C1 segment of cervical spinal cord (tissue), 14 donors: ENCODE results near the gene UNK.

Source experiments
- DNase-seq, 14 donors: peaks; one replicate each; lab custom pipeline; 2025; lab: John Stamatoyannopoulos, UW

The UNK gene, protein sequence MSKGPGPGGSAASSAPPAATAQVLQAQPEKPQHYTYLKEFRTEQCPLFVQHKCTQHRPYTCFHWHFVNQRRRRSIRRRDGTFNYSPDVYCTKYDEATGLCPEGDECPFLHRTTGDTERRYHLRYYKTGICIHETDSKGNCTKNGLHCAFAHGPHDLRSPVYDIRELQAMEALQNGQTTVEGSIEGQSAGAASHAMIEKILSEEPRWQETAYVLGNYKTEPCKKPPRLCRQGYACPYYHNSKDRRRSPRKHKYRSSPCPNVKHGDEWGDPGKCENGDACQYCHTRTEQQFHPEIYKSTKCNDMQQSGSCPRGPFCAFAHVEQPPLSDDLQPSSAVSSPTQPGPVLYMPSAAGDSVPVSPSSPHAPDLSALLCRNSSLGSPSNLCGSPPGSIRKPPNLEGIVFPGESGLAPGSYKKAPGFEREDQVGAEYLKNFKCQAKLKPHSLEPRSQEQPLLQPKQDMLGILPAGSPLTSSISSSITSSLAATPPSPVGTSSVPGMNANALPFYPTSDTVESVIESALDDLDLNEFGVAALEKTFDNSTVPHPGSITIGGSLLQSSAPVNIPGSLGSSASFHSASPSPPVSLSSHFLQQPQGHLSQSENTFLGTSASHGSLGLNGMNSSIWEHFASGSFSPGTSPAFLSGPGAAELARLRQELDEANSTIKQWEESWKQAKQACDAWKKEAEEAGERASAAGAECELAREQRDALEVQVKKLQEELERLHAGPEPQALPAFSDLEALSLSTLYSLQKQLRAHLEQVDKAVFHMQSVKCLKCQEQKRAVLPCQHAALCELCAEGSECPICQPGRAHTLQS

DNA sequence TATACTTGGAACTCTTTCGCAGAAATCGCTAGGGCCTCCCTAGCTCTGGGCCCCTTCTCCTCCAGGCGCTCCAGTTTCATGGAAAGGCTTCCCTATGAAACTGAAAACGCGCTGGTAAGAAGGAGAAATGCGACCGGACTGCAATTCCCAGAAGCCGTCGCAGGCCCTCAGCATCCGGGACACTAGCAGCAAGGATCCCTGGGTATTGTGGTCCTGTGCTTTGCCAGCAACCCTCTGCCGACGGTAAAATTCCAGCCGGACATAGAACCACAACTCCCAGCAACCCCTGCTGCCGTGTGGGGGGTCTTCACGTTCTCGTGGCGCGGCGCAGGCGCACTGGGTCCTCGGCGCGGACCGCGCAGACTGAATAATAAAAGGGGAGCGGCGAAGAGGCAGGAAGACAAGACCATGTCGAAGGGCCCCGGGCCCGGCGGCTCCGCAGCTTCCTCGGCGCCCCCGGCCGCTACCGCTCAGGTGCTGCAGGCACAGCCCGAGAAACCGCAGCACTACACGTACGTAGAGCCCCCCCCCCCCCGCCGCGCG, at the start of gene UNK:
Gene UNK (plus strand): TSS at position 334 of the 543 bp plus-strand sequence. CDS start 75 bp downstream, at position 409.
- DNase-seq, result peak; percentile 87 to 99 (median 98)

DNA sequence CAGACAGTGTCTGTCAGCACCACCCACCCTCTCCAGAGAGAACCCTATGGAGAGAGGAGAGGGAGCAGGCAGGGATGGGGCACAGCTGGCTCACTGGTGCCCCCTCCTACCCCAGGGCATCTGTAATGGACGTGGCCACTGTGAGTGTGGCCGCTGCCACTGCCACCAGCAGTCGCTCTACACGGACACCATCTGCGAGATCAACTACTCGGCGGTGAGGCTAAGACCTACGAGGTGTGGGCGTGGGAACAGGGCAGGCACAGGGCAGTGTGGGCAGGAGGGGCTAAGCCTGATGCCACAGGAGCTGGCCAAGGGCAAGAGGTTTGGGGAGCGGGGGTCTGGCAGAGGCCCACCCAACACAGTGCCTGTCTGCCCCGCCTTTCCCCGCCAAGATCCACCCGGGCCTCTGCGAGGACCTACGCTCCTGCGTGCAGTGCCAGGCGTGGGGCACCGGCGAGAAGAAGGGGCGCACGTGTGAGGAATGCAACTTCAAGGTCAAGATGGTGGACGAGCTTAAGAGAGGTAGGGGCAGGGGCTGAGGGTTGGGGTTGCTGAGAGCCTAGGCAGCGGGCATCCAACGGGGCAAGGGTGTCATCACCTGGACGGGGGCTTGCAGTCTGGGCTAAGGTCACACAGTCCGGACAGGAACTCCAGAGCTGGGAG, 48.3 kb upstream of the UNK start:
- no peak for DNase-seq

DNA sequence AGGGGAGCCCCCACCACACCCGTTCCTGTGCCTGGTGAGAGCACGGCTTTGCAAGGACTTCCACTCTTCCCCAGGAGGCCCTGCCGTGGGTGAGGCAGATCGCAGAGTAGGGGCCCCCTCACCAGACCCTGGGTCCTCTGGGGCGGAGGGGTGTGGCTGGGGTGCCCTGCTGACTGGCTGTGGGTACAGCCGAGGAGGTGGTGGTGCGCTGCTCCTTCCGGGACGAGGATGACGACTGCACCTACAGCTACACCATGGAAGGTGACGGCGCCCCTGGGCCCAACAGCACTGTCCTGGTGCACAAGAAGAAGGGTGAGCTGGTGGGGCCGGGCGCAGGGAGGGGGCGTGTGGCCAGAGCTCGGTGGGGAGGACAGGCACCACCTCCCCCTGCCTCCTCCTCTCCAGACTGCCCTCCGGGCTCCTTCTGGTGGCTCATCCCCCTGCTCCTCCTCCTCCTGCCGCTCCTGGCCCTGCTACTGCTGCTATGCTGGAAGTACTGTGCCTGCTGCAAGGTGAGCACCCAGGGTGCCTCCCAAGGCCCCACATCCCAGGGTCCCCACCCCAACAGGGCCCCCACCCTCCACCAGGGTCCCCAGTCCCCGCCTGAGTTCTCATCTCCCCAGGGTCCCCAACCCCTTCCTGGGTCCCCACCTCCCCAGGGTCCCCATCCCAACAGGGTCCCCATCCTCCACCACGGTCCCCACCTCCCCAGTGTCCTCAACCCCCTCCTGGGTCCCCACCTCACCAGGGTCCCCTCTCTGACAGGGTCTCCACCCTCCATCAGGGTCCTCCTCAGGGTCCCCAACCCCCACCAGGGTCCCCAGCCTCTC, 47.3 kb upstream of the UNK start:
- DNase-seq, result no peak

DNA sequence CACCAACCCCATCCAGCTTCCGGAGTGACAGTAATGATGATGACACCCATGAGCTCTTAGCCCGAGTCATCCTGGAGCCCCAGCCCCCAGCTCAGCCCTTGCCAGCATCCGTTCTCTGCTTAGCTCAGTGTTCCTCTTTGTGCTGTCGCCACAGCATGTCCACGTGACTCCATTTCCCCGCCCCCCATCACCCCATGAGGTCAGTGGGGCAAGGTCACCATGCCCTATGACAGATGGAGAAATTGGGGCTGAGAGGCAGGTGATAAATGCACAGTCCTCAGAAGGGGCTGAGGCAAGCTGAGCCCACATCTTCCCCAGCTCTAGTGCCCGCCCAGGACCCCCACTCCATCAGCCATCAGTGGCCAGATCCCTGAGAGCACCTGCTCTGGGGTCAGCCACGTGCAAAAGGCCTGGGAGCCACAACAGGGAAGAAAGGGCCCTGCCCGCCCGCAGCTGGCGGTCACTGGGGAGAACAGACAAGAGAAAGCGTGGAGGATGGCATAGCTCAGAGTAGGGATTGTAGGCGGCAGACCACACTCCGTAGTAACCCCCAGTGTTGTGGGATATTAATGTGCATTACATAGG, 46.3 kb upstream of the UNK start:
- DNase-seq, result peak in 5 of 14 donors; percentile 11 to 87 (median 36)

DNA sequence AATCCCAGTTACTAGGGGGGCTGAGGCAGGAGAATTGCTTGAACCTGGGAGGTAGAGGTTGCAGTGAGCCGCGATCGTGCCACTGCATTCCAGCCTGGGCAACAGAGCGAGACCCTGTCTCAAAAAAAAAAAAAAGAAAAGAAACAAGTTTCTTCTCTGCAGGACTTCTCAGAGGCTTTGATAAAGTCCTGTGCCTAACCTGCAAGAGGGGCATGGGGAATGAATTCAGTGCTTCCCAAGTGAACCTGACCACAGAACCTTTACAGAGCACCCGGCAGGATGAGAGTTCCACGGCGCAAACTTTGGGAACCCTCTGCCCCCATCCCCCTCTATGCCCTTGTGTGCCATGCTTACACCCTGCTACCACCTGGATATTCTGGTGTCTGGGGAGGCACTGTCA, 45.4 kb upstream of the UNK start:
- no peak for DNase-seq

DNA sequence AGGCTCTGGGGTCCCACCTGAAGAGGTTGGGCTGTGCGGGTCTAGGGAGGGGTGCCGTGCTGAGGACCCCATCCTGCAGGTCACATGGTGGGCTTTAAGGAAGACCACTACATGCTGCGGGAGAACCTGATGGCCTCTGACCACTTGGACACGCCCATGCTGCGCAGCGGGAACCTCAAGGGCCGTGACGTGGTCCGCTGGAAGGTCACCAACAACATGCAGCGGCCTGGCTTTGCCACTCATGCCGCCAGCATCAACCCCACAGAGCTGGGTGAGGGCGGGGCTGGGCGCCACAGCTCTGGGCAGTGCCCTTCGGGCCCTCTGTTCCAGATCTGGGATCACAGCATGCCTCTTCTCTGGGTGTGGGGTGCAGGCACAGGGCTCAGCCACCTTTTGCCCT, 44.8 kb upstream of the UNK start:
- no peak for DNase-seq

DNA sequence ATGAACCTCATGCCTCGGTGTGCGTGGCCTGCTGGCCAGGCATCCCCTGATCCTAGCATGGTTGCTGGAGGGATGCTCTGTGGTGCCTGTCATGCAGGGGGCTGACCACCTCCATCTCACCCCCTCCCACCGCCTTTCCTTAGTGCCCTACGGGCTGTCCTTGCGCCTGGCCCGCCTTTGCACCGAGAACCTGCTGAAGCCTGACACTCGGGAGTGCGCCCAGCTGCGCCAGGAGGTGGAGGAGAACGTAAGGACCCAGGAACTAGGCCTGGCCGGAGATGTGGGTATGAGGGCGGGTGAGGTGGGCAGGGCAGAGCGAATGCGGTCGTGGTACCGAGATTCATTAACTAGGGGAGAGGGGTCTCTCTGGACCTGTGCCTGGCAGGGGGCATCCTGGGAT, 44.4 kb upstream of the UNK start:
- no peak for DNase-seq

DNA sequence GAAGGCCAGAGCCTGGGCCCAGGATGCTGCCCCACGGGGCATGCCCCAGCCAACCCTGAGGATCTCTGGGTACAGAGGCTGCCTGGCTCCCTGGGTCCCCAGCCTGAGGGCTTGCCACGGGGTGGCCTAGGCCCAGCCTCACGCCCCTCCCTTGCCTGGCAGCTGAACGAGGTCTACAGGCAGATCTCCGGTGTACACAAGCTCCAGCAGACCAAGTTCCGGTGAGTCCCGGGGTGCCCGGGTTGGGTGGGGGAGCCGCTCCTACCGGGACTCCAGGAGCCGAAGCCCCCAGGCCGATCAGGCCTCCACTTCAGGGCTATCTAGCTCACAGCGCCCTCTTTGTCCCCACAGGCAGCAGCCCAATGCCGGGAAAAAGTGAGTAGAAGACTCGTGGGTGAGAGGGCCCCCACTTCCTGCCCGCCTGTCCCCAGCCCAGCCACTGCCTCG, 44.0 kb upstream of the UNK start:
- no peak for DNase-seq

DNA sequence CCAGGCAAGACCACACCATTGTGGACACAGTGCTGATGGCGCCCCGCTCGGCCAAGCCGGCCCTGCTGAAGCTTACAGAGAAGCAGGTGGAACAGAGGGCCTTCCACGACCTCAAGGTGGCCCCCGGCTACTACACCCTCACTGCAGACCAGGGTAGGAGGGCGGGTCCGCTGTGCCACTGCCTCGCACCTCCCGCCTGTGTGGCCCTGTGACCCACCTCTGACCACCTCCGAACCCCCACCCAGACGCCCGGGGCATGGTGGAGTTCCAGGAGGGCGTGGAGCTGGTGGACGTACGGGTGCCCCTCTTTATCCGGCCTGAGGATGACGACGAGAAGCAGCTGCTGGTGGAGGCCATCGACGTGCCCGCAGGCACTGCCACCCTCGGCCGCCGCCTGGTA, 42.3 kb upstream of the UNK start:
- DNase-seq, result no peak

DNA sequence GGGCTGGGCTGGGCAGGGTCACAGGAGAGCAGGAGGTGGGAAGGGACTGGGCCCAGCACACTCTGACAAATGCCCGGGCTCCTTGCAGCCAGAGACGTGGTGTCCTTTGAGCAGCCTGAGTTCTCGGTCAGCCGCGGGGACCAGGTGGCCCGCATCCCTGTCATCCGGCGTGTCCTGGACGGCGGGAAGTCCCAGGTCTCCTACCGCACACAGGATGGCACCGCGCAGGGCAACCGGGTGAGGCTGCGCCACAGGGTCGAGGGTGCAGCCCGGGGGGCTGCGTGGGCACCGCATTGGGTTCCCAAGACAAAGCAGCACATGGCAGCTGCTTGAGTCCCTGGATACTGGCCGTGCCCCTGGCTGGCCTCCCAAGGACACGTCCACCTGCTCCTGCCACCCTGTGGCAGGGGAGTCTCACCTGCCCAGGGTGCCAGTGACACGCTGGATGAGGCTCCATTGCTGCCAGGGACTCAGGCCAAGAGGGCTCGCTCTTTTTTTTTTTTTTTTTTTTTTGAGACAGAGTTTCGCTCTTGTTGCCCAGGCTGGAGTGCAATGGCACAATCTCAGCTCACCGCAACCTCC, 40.9 kb upstream of the UNK start:
- no peak for DNase-seq

DNA sequence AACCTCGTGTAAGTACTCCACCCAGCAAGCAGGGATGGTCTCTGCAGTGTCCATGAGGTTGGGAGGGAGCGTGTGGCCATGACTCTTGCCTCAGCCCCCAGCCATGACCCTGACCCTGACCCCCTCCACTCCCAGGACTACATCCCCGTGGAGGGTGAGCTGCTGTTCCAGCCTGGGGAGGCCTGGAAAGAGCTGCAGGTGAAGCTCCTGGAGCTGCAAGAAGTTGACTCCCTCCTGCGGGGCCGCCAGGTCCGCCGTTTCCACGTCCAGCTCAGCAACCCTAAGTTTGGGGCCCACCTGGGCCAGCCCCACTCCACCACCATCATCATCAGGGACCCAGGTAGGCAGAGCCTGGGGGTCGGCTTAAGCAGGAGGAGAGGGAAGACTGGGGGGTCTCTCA, 35.9 kb upstream of the UNK start:
- no peak for DNase-seq

DNA sequence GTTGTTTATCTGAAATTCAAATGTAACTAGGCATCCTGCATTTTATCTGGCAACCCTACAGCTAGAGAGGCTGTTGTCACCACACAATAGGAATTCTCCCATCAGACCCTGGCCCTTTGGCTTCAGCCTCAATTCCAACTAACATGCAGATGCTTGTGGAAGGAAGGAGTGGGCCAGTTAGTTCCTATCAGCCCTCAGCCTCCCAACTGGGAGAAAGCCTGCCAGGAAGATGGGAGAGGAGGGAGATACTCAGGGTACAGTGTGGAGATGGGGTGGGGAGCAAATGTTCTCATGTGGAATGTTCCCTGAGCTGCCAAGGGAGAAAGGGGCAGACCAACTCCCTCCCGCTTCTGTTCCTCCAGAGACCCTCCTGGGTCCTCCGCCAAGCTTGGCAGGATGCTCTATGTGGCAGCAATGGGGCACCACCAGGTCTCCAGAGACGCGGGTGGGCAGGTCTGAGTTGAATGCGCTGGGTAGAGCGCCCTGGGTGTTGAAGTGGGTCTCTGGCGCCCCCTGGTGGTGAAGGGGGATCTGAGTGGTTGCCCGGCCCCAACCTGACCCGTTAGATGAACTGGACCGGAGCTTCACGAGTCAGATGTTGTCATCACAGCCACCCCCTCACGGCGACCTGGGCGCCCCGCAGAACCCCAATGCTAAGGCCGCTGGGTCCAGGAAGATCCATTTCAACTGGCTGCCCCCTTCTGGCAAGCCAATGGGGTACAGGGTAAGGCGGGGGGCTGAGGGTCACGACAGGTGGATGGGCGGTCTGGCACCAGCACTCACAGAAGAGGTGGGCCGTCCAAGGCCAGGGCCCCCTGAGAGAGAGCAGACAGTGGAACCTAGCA, 34.8 kb upstream of the UNK start:
- DNase-seq, result peak; percentile 16 to 88 (median 68)

DNA sequence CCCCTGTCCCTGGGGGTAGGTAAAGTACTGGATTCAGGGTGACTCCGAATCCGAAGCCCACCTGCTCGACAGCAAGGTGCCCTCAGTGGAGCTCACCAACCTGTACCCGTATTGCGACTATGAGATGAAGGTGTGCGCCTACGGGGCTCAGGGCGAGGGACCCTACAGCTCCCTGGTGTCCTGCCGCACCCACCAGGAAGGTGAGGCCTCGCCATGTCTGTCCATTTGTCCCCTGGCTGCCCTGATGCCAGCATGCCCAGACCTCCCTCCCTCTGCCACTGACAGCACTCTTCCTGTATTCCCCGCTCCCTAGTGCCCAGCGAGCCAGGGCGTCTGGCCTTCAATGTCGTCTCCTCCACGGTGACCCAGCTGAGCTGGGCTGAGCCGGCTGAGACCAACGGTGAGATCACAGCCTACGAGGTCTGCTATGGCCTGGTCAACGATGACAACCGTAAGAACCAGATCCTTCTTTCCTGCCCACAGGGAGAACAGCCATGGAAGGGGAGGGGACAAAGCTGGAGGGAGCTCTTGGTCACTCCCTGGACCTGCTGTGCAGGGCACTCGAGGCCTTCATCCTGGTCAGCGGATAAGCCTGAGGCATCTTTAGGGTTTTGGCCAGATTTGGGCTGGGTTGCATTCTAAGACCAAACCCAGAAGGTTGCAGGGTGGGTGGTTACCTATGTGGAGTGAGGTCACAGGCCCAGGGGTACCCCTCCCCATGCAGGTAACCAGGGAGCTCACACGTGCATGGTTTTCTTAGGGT, 33.8 kb upstream of the UNK start:
- no peak for DNase-seq

DNA sequence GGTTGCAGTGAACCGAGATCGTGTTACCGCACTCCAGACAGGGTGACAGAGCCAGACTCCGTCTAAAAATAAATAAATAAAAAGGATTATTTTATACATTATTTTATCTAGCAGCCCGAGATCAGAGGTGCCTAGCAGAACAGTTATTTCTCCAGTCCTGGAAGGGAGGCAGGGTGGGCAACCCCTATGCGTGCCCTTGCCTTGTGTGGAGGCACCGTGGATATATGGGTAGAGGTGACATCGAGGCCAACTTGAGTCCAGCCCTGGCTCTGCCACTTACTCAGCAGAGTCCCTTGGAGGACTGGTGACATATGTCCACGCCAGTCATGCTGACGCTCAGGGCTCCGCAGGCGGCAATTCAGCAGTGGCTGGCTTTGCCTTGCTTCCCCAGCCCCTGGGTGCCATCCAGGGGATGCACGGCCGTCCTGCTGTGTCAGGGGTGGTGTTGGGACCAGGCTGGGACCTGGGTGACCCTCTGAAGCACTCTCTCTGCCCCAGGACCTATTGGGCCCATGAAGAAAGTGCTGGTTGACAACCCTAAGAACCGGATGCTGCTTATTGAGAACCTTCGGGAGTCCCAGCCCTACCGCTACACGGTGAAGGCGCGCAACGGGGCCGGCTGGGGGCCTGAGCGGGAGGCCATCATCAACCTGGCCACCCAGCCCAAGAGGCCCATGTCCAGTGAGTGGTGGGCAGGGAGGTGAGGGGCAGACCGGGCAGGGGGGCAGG, 32.8 kb upstream of the UNK start:
- DNase-seq, result no peak

DNA sequence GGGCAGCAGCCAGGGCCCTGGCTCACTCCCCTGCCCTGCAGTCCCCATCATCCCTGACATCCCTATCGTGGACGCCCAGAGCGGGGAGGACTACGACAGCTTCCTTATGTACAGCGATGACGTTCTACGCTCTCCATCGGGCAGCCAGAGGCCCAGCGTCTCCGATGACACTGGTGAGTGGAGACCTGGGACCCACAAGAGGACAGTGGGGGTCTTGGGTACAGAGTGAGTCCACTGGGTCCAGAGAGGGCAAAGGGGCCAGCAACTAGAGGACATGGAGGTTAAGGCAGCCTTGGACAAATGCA, 32.2 kb upstream of the UNK start:
- no peak for DNase-seq

DNA sequence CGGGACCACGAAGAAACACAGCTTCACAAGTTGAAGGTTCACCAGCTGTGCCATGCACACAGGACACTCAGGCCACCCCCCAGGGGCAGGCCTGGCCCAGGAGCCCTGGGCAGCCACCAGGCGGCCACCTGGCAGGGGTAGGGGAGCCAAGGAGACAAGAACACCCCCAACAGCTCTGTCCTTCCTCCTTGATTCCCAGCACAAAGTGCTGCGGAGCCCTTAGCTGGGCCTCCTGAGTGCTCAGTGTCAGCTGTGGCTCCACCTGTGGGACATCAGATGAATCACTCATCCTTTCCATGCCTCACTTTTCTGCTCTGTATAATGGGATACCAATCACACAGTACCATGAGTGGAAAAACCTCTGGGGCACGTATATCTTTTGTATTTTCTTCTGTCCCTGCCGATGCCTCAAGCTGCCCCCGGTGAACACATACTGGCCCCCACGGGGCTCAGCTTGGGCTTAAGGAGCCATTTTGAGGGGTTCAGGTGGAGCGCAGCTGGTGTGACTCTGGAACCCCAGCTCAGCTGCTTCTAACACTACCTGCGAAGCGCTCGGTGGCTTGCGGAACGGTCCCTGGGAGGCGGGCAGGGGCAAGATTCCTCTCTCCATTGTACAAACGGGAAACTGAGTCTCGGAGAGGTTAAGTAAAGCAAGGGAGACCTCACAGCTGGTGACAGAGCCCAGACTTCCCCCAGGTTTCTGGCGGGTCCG, 31.6 kb upstream of the UNK start:
- no peak for DNase-seq
